Gastrocnemius medialis (tissue), 4 donors: ENCODE results near the gene TTLL3.

ENCODE experiments used
- CTCF ChIP-seq, 5 experiments: fragments of 450-650 bp in 3 of 5; fragments of 200-600 bp in 2 of 5; sonication (generic) in 2 of 5; IDR thresholded peaks in 4 of 5; conservative IDR thresholded peaks in 1 of 5; 1 replicate in 4 of 5; 2 replicates in 1 of 5; pipeline ENCODE4 v1.5.1; 2016 to 2019; ENCODE audit warnings: antibody characterized with exemption in 5 of 5, mild to moderate bottlenecking in 3 of 5, moderate library complexity in 3 of 5
- POLR2A ChIP-seq, 2 donors: fragments of 450-650 bp; IDR thresholded peaks; one replicate each; pipeline ENCODE4 v1.6.1; 2017; ENCODE audit warnings: antibody characterized with exemption in 2 of 2, mild to moderate bottlenecking in 2 of 2, moderate library complexity in 2 of 2

- TF ChIP-seq CTCF (IDR thresholded peaks at IDR 0.05 in 4 of 5, conservative IDR thresholded peaks at IDR 0.05 in 1 of 5) (peak in 1 of 5 experiments; percentile 9), POLR2A (IDR thresholded peaks at IDR 0.05) (no peak)
Observed at GRCh38 chr3:9800529-9800928, 9.5 kb upstream of the TTLL3 start.
